Stimulated activated CD4-positive, alpha-beta T cell treated with anti-CD3 and anti-CD28 coated beads, Interleukin-2, amount 100 ng/mL, for 4 hours (primary cell): Measurements from ENCODE around the gene SP1.
"Not testable (repeated sequence)": the region's sequence is repeated elsewhere in the genome, so short reads cannot be mapped to it uniquely, and the experiment has no call there.

ENCODE experiments used
- DNase-seq: peaks from one replicate; pipeline ENCODE4 v3.0.0-alpha.2; 2020; ENCODE audit warnings: low read depth

Gene SP1

GRCh38 chr12:53358836-53359419 lies 21.0 kb upstream of the SP1 start:
- no peak for DNase-seq

- DNase-seq = not testable (repeated sequence)
Measured at GRCh38 chr12:53361638-53362037, 18.3 kb upstream of the SP1 start.

- no peak for DNase-seq
Measured at GRCh38 chr12:53365245-53365904, 14.6 kb upstream of the SP1 start.

GRCh38 chr12:53373554-53374133 lies 6.3 kb upstream of the SP1 start:
- not testable (repeated sequence) for DNase-seq

DNA sequence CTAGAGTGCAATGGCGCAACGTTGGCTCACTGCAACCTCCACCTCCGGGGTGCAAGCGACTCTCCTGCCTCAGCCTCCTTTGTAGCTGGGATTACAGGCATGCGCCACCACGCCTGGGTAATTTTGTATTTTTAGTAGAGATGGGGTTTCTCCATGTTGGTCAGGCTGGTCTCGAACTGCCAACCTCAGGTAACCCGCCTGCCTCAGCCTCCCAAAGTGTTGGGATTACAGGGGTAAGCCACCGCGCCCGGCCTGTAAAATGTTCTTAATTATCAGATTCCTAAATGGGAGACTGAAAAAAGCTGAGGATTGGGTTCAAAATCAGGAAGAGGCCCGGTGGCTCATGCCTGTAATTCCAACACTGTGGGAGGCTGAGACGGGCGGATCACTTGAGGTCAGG lies 5.7 kb upstream of the SP1 start:
- DNase-seq = not testable (repeated sequence)

- no peak for DNase-seq
Measured at GRCh38 chr12:53376747-53377146, 3.2 kb upstream of the SP1 start.

- DNase-seq = no peak
Measured at GRCh38 chr12:53378222-53378621, 1.8 kb upstream of the SP1 start.

DNA sequence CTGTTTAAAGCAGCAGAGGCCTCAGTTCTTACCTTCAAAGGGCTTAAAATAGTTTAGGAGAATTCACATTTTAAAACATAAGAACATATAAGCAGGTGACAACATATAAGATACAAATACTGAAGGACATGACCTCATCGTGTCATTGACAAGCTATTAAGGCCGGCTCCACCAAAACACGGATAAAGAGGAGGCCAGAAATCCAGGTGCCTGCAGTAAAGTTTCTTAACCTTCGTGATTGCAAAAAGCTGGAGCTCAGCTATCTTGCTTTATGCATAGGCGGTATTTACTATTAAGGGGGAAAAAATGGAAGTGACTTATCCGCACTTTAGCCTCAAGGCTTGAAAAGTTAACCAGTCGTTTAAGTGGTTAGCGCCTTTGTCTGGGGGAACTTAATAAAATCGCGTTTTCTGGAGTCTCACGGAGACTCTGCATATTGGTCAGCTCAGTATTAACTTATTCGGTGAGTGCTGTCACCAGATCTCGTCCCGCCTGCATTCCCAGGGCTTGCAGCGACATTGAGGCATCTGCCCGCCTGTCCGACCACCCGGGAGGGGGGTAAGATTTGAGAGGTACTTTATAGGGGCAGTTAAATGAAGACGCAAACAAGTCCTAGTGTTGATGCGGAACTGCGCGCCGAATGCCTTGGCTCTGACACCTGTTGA lies 1.1 kb upstream of the SP1 start:
- no peak for DNase-seq

DNA sequence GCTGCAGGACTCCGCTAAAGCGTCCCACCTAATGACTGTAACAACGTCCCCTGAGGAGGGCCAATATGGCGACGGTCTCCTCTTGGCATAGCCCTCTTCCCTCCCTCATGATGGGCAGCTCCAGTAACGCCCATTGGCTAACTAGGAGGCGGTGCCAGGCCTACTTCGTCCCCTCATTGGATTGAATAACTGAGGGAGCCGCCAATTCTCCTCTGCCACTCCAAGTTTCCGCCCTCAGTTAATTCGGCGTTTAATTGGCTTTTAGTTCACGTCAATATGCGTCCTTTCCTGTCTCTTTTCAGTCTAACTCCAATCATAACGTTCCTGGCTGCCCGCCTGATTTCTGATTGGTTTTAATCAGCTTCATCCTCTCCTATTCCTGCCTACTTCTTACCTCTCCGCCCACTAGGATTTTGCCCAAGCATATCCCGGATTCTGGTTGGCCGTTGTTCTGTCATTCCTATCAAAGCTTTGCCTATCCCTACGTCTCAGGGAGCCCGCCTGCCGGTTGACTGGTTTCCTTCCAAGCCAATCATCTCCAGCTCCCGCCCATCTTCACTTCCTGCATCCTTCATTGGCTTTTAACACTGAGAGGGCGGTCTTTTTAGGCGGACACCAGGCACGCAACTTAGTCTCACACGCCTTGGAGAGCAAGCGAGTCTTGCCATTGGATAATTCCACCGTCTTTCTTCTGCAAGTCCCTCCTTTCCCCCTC lies 430 bp upstream of the SP1 start:
- DNase-seq = peak; percentile 99

DNA sequence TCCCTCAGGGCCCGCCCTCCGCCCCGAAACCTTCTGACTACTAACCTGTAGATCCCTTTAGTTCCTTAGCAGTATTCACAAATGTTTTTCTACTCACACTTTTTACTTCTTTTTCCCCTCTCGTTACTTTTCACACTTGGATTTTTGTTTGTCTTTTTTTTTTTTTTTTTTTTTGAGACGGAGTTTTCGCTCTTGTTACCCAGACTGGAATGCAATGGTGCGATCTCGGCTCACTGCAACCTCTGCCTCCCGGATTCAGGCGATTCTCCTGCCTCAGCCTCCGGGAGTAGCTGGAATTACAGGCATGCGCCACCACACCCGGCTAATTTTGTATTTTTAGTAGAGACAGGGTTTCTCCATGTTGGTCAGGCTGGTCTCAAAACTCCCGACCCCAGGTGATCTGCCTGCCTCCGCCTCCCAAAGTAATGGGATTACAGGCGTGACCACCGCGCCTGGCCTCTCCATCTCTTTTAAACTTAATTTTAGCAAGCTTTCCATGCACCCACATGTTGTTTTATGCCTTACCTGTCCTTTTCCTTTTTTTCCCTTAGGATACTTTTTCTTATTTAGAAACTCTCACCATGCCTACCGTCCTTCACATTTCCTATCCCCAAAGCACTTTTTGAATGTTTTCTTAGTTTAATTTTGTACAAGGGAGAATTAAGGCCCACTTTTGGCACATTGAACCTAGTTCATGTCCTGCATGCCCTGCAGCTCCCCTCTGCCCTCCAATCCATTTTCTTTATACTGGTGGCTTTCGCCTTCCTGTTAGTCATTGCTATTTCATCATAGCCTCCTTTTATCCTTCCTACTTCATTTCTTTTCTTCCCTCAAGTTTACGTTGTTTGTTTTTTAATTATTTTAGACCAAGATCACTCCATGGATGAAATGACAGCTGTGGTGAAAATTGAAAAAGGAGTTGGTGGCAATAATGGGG lies 1.1 kb downstream of the SP1 start:
- DNase-seq = no peak

GRCh38 chr12:53381731-53382630 lies 2.0 kb downstream of the SP1 start:
- DNase-seq = no peak

- no peak for DNase-seq
Measured at GRCh38 chr12:53383258-53383657, 3.3 kb downstream of the SP1 start.

DNA sequence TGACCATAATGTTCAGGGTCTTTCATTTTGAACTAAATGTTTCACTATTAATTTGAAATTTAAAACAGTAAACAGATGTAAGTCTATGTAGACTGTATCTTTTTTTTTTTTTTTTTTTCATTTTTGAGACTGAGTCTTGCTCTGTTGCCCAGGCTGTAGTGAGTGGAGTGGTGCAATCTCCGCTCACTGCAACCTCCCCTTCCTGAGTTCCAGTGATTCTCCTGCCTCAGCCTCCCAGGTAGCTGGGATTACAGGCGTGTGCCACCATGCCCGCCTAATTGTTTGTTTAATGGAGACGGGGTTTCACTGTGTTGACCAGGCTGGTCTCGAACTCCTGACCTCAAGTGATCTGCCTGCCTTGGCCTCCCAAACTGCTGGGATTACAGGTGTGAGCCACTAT lies 6.4 kb downstream of the SP1 start:
- DNase-seq = not testable (repeated sequence)

GRCh38 chr12:53388932-53389331 lies 9.0 kb downstream of the SP1 start:
- DNase-seq = no peak

DNA sequence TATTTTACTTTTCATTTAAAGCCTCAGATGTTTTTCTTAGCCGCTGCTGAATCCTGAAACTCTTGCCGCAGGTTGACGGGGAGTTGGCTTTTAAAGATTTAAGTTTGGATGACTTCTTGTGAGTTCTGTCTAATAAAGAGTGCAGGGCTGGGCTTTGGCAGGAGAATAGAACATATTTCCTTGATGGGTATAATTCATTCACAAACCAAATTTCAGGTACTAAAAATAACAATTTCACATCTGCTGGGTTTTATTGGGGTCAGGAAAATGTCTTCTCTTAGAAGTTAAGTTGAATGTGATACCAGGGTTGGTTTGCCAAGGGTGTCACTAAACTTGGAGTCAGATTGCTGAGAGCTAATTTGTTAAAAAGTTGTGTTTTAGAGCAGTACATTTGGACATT lies 9.7 kb downstream of the SP1 start:
- no peak for DNase-seq

DNA sequence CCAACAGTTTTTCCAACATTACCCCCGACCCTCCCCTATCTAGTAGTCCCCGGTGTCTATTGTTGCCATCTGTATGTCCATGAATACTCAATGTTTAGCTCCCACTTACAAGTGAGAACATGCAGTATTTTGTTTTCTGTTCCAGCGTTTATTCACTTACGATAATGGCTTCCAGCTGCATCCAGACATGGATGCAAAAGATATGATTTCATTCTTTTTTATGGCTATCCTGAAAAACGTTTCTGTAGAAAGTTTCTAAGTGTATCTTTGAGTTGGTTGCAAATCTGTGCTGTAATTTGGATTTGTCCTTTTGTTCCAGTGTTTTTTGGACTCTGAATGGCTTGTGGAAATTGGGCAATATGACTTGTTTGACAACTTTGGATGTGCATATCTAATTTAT lies 11.7 kb downstream of the SP1 start:
- DNase-seq = no peak

DNA sequence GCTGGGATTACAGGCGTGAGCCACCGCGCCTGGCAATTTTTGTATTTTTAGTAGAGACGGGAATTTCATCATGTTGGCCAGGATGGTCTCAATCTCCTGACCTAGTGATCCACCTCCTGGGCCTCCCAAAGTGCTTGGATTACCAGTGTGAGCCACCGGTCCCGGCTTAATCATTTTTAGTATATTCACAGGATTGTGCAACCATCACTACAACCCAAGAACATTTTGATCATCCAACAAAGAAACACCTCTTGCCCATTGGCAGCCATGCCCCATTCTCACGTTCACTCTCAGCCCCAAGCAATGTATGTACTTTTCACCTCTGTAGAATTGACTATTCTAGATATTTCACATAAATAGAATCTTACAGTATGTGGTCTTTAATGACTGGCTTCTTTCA lies 19.9 kb downstream of the SP1 start:
- no peak for DNase-seq

DNA sequence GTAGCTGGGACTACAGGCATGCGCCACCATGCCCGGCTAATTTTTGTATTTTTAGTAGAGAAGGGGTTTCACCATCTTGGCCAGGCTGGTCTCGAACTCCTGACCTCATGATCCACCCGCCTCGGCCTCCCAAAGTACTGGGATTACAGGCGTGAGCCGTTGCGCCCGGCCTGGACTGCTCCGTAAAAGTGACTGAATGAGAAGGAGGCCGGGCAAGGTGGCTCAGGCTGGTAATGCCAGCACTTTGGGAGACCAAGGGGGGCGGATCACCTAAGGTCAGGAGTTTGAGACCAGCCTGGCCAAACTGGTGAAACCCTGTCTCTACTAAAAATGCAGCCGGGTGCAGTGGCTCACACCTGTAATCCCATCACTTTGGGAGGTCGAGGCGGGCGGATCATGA lies 22.4 kb downstream of the SP1 start:
- DNase-seq = not testable (repeated sequence)

- no peak for DNase-seq
Measured at GRCh38 chr12:53402871-53403270, 22.9 kb downstream of the SP1 start.

- no peak for DNase-seq
Measured at GRCh38 chr12:53410951-53411350, 31.0 kb downstream of the SP1 start.
